Astrocyte of the spinal cord (primary cell): ENCODE data around the gene MT1A.

Source experiments
- DNase-seq: peaks from one replicate; pipeline ENCODE4 v3.0.0; 2011; ENCODE audit warnings: low read depth, low spot score
- H3K4me3 ChIP-seq: 2 replicates; pipeline ENCODE4 v1.5.1; 2011; ENCODE audit warnings: low read depth, mild to moderate bottlenecking, low read length, moderate library complexity
- in situ Hi-C: cut with HindIII; loops from 2 replicates; pipeline ENCODE4 v1.10.0; 2017; ENCODE audit warnings: low sequenced_read_pairs
- TF ChIP-seq, protein P1 (sequence below): IDR thresholded peaks from 2 replicates; pipeline ENCODE4 v1.5.1; 2012; ENCODE audit warnings: low read depth, mild to moderate bottlenecking, low read length, inconsistent platforms

Gene MT1A

DNA sequence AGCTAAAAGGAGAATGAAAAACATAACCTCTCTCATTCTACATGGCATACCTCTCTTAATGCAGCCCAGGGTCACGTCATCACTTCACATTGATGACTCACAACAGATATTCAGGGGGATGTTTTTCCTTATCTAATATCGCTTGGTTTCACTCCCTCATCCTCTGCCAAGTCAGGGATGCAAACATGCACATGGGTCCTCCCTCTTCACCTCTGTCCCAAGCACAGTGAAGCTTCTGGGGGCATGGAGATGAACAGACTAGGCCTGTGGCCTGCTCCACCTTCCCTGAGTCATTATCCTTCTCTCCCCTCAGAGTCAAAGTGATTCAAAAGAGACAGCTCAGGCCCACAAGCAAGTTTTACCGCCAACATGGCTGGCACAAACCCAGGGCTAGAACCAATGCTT, 32.4 kb upstream of the MT1A start:
- DNase-seq = no peak
- no peak overlapping the region for H3K4me3 ChIP-seq
- in situ Hi-C loops = no loop called here
- TF ChIP-seq, protein P1, sequence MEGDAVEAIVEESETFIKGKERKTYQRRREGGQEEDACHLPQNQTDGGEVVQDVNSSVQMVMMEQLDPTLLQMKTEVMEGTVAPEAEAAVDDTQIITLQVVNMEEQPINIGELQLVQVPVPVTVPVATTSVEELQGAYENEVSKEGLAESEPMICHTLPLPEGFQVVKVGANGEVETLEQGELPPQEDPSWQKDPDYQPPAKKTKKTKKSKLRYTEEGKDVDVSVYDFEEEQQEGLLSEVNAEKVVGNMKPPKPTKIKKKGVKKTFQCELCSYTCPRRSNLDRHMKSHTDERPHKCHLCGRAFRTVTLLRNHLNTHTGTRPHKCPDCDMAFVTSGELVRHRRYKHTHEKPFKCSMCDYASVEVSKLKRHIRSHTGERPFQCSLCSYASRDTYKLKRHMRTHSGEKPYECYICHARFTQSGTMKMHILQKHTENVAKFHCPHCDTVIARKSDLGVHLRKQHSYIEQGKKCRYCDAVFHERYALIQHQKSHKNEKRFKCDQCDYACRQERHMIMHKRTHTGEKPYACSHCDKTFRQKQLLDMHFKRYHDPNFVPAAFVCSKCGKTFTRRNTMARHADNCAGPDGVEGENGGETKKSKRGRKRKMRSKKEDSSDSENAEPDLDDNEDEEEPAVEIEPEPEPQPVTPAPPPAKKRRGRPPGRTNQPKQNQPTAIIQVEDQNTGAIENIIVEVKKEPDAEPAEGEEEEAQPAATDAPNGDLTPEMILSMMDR = no peak

DNA sequence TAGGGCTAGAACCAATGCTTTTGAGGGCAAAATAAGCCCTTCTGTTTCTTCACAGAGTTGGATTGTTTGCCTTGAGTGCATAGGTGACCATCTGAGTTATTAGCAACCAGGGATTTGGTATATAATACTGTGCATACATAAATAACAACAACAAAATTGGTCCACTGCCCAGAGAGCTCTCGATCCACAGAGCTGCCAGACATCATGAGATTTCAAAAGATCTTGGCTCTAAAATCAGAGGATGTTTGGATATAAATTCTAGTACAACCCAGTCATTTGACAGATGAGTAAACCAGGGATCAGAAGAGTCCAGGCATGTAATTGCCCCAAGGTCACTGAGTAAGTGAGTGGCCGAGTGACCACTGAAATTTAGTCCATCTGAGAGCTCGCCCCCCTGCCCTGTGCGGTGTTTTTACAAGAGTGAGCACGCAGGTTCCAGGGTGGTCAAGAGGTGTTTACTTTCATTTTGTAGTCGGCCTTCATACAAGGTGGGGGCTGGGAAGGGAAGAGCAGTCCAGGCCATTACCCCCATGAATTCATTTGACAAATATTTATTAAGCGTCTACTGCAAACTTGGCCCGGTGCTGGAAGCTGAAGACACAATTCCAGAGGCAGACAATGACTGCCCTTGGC, 31.9 kb upstream of the MT1A start:
- in situ Hi-C loops = no loop called here
- H3K4me3 ChIP-seq = peak overlapping the region; percentile 7
- TF ChIP-seq, protein P1 = no peak

DNA sequence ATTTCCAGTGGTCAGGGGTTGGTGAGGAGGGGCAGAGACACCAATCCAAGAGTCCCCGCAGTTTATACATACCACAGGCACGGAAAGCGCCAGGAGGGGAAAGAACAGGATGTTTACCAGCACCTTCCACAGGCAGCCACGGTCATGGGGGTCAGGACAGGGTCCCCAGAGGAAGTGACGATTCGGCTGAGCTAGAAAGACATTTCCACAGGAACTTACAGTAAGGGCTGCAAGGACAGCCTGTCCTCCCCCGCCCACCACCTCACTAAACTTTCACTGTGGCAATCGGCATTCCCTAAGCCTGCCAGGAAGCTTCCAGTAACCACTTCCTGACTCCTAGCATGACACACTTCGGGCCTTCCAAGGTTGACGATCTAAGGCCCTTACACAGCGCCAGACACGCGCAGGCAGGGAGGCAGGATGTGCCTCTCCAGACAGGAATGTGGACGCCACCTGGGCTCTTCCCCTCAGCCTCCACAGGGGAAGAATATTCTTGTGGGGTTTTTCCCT, 31.3 kb upstream of the MT1A start:
- in situ Hi-C loops = no loop called here
- TF ChIP-seq, protein P1 = no peak
- H3K4me3 ChIP-seq = peak overlapping the region; percentile 7
- DNase-seq = peak; percentile 97

More for the DNA sequence above, 31.9 kb upstream of the MT1A start:
- peak; percentile 89 for DNase-seq

DNA sequence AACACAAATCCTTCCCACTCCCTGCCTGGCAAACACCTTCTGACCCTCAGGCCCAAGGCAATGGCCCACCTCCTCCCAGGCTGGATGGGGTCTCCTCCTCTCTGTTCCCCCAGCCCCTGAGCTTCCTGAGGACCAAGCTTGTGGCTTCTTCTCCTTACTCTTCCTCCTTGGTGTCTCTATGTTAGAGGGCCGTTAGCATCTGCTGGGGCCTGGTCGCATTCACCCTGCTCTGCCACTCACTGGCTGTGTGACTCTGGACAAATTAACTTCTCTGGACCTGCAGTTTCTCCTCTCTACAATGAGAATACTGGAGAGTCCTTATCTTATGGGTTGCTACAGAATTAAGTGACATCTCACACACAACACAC, 30.8 kb upstream of the MT1A start:
- peak overlapping the region; percentile 27 for H3K4me3 ChIP-seq
- no peak for DNase-seq
- in situ Hi-C loops = no loop called here
- TF ChIP-seq, protein P1 = no peak

DNA sequence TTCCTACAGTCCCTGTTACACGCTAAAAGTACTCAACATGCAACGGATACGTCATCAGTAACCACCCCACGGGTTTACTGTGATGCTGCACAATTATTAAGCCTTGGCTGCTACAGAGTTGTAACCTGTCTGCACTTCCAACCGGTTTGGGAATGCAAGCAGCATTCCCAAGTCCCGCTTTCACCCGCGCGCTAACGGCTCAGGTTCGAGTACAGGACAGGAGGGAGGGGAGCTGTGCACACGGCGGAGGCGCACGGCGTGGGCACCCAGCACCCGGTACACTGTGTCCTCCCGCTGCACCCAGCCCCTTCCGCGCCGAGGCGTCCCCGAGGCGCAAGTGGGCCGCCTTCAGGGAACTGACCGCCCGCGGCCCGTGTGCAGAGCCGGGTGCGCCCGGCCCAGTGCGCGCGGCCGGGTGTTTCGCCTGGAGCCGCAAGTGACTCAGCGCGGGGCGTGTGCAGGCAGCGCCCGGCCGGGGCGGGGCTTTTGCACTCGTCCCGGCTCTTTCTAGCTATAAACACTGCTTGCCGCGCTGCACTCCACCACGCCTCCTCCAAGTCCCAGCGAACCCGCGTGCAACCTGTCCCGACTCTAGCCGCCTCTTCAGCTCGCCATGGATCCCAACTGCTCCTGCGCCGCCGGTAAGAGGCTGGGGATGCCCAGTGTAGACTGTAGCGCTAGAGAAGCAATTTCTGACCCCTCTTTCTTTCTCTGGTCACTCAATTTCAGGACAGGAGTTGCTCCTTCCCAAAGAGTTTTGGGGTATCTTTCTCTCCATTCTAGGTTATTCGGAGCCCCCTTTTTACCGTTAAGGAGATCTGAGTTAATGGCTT, 30.2 kb upstream of the MT1A start, which contains the start of gene MT2A:
Gene MT2A, plus strand, starts transcription at position 542 of the 833 bp plus-strand sequence. Its CDS starts 72 bp downstream, at position 614.
- TF ChIP-seq, protein P1 = no peak
- DNase-seq = peak; percentile 99
- H3K4me3 ChIP-seq = peak within 1 kb of the TSS; percentile 90
- in situ Hi-C loops = no loop called here

DNA sequence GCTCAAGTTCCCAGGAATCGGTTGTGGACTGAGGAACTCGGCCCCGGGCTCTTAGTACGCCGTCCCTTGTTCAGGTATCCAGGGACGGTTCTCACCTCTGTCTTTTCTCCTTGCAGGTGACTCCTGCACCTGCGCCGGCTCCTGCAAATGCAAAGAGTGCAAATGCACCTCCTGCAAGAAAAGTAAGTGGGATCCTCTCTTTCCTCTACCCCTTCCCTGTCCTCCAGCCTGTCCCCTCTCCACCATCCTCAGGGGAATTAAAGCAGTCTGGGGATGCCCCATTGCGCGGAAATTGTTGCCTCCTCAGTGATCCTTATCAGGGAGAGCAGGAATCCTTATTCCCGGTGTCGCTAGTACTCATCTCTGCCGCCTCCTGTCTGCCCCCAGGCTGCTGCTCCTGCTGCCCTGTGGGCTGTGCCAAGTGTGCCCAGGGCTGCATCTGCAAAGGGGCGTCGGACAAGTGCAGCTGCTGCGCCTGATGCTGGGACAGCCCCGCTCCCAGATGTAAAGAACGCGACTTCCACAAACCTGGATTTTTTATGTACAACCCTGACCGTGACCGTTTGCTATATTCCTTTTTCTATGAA, 29.5 kb upstream of the MT1A start:
- H3K4me3 ChIP-seq = peak overlapping the region; percentile 90
- TF ChIP-seq, protein P1 = no peak
- in situ Hi-C loops = no loop called here
- no peak for DNase-seq
